Lower leg skin (tissue), 4 donors: ENCODE data around the gene UBQLN1. TPM values are rescaled to one million over a fixed set of nuclear protein-coding genes. Genes with fewer than 3 reads are reported as not detected.

ENCODE experiments used
- DNase-seq, 2 donors: peaks; one replicate each; pipeline ENCODE4 v3.0.0-alpha.2; 2019; ENCODE audit warnings: low spot score in 2 of 2
- H3K4me3 ChIP-seq: fragments of 200-600 bp; sonication (generic); 2 replicates; pipeline ENCODE4 v1.5.1; 2017; ENCODE audit warnings: mild to moderate bottlenecking, low read depth; ENCODE audit not compliant: poor library complexity, severe bottlenecking
- CTCF ChIP-seq, 3 donors: fragments of 450-650 bp; IDR thresholded peaks; one replicate each; pipeline ENCODE4 v1.5.1; 2016; ENCODE audit warnings: antibody characterized with exemption in 3 of 3, mild to moderate bottlenecking in 3 of 3, moderate library complexity in 2 of 3
- POLR2A ChIP-seq, 2 donors: fragments of 450-650 bp; IDR thresholded peaks; one replicate each; pipeline ENCODE4 v1.6.1; 2016 to 2017; ENCODE audit warnings: antibody characterized with exemption in 2 of 2, mild to moderate bottlenecking in 1 of 2, moderate library complexity in 1 of 2
- WGBS, 2 donors: methylation state at CpG; one replicate each; pipeline ENCODE4 v1.1.5; 2018; 5-methylcytosine and 5-hydroxymethylcytosine counted together
- intact Hi-C: fragments of 100-400 bp; cut with DNase I; formaldehyde crosslinking; loops from one replicate; pipeline ENCODE4 v1.15.0; 2023; ENCODE audit warnings: low total_unique reads
- total RNA-seq, 4 donors: library from RNA; depleted of rRNA; stranded (reverse); fragments of >200 nt; gene quantifications; one replicate each; pipeline ENCODE4 v1.1.0, GENCODE V29; 2016

The UBQLN1 gene
- total RNA-seq, 4 donors from 2014 or later = 92.7 to 120 (median 101) TPM

- no peak overlapping the region for H3K4me3 ChIP-seq
- intact Hi-C loops = no loop called here
- WGBS, 2 donors = 66 to 78% methylated on average over 4 of the region's 4 CpGs
- TF ChIP-seq CTCF (IDR thresholded peaks at IDR 0.05) (no peak), POLR2A (IDR thresholded peaks at IDR 0.05) (no peak)
- DNase-seq = no peak
These were observed 58.2 kb downstream of the UBQLN1 start for GRCh38 chr9:83649515-83649914.

GRCh38 chr9:83649080-83649479 is 58.7 kb downstream of the UBQLN1 start:
- DNase-seq = peak; percentile 24 to 87
- WGBS, 2 donors = 48 to 56% methylated on average over 8 of the region's 8 CpGs
- no peak overlapping the region for H3K4me3 ChIP-seq
- intact Hi-C loops = no loop called here
- no peak for TF ChIP-seq CTCF (IDR thresholded peaks at IDR 0.05)
- TF ChIP-seq POLR2A (IDR thresholded peaks at IDR 0.05) = no peak

GRCh38 chr9:83646500-83647239 is 61.1 kb downstream of the UBQLN1 start:
- intact Hi-C loops = no loop called here

GRCh38 chr9:83642793-83643192 is 65.0 kb downstream of the UBQLN1 start:
- no peak for TF ChIP-seq POLR2A (IDR thresholded peaks at IDR 0.05)
- no peak for TF ChIP-seq CTCF (IDR thresholded peaks at IDR 0.05)
- no peak overlapping the region for H3K4me3 ChIP-seq
- DNase-seq = no peak
- 76 to 78% methylated on average over 4 of the region's 4 CpGs for WGBS, 2 donors
- intact Hi-C loops = no loop called here

More at GRCh38 chr9:83646500-83647239, 61.1 kb downstream of the UBQLN1 start:
- no peak overlapping the region for H3K4me3 ChIP-seq
- 77 to 84% methylated on average over 8 of the region's 8 CpGs for WGBS, 2 donors
- TF ChIP-seq POLR2A (IDR thresholded peaks at IDR 0.05) (no peak), CTCF (IDR thresholded peaks at IDR 0.05) (no peak)
- DNase-seq = no peak

- intact Hi-C loops = no loop called here
- no peak for DNase-seq
- WGBS, 2 donors = 54 to 67% methylated on average over 1 of the region's 1 CpG
- H3K4me3 ChIP-seq = no peak overlapping the region
- TF ChIP-seq CTCF (IDR thresholded peaks at IDR 0.05) = no peak
- no peak for TF ChIP-seq POLR2A (IDR thresholded peaks at IDR 0.05)
These were observed 68.5 kb downstream of the UBQLN1 start for GRCh38 chr9:83639266-83639665.

- WGBS, 2 donors = 32 to 42% methylated on average over 1 of the region's 1 CpG
- no peak for TF ChIP-seq CTCF (IDR thresholded peaks at IDR 0.05)
- no peak for TF ChIP-seq POLR2A (IDR thresholded peaks at IDR 0.05)
- intact Hi-C loops = no loop called here
- no peak for DNase-seq
- no peak overlapping the region for H3K4me3 ChIP-seq
These were observed 70.4 kb downstream of the UBQLN1 start for GRCh38 chr9:83637389-83637788.
